Measurements from ENCODE around the gene FBXO48. TPM values are rescaled to one million over a fixed set of nuclear protein-coding genes. Genes with fewer than 3 reads are reported as not detected.

The FBXO48 gene
- total RNA-seq, 1 experiment from 2014 or later, result 1.7 TPM

DNA sequence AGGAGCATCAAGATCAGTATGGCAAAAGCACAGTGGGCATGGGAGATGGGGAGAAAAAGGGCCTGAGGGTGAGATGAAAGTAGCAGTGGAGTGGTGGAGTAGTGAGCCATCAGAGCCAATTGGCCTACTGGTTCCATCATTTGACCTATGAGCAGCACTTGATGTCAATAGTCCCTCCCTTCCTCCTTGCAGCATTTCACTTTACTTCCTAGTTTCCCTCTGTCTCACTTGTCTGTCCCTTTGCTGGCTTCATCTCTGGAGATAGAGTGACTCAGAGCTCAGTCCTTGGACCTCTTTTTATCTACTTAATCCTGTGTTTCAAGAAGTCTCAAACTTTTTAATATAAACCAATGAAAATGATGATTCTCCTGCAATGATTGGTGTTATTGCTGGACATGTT, 32.1 kb downstream of the FBXO48 start:
- TF ChIP-seq, protein P1, sequence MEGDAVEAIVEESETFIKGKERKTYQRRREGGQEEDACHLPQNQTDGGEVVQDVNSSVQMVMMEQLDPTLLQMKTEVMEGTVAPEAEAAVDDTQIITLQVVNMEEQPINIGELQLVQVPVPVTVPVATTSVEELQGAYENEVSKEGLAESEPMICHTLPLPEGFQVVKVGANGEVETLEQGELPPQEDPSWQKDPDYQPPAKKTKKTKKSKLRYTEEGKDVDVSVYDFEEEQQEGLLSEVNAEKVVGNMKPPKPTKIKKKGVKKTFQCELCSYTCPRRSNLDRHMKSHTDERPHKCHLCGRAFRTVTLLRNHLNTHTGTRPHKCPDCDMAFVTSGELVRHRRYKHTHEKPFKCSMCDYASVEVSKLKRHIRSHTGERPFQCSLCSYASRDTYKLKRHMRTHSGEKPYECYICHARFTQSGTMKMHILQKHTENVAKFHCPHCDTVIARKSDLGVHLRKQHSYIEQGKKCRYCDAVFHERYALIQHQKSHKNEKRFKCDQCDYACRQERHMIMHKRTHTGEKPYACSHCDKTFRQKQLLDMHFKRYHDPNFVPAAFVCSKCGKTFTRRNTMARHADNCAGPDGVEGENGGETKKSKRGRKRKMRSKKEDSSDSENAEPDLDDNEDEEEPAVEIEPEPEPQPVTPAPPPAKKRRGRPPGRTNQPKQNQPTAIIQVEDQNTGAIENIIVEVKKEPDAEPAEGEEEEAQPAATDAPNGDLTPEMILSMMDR (IDR thresholded peaks at IDR 0.05; ENCODE audit: unreplicated experiment), result no peak
- Mint-ChIP-seq H3K36me3 (ENCODE audit: insufficient read depth, unreplicated experiment) (no peaks in the 10 kb centered on the region), H3K9me3 (ENCODE audit: unreplicated experiment) (no peaks in the 10 kb centered on the region), H3K4me3 (ENCODE audit: unreplicated experiment) (no peak overlapping the region), H3K27me3 (ENCODE audit: insufficient read depth, unreplicated experiment) (no peaks in the 10 kb centered on the region), H3K27ac (ENCODE audit: low read depth, unreplicated experiment) (no peak overlapping the region), H3K4me1 (ENCODE audit: insufficient read depth, unreplicated experiment) (no peaks in the 10 kb centered on the region)
- DNase-seq (ENCODE audit: unreplicated experiment), result no peak
- intact Hi-C loops (cut with micrococcal nuclease), result no loop called here
- POLR2A ChIA-PET, result no interaction called here
- no TSS peak for BruUV-seq (replicated peaks)
- CTCF ChIA-PET, result no interaction called here

DNA sequence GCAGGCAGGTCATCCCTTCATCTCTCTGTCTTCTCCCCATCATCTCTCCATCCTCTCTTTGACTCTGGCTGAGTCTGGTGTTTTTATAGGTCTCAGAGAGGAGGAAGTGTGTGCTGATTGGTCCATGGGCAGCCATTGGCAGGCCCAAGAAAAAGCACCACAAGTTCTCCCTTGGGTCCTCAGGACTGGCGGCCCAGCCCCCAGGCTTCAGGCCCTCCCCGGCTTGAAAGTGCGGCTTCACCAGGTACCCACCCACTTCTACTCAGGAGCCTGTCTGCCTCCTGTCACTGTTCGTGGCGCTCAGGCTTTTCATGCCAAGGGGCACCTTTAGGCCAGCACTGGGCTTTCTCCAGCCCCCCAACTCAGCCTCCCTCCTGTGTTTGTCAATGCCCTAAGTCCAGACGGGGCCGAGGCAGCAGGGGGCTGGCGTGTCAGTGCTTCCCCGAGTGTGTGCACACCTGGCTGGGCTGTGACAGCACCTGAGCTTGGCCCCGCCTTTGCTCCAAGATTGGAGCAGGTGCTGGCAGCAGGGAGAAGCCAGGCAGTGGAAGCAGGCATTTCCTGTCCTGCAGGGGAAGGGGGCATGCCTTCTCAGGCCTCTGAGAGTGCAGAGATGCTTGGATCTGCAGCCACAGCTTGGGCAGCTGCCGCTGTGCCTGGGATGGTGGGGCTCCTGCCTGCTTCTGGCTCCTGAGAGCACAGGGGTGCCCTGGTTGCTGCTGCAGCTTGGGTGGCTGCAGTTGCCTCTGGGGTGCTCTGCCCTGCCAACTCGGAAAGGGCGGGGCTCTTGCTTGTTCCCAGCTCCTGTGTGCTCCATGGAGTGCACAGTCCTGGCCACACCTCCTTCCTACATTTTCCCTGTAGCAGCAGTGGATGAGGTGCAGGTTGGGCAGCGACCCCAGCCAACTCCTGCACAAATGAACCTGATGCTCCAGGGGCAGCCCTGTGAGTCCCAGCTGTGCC, 34.1 kb downstream of the FBXO48 start:
- Mint-ChIP-seq H3K4me3 (ENCODE audit: unreplicated experiment) (no peak overlapping the region), H3K27me3 (ENCODE audit: insufficient read depth, unreplicated experiment) (no peaks in the 10 kb centered on the region), H3K36me3 (ENCODE audit: insufficient read depth, unreplicated experiment) (no peaks in the 10 kb centered on the region), H3K4me1 (ENCODE audit: insufficient read depth, unreplicated experiment) (no peaks in the 10 kb centered on the region), H3K9me3 (ENCODE audit: unreplicated experiment) (no peaks in the 10 kb centered on the region), H3K27ac (ENCODE audit: low read depth, unreplicated experiment) (no peak overlapping the region)
- TF ChIP-seq, protein P1 (IDR thresholded peaks at IDR 0.05; ENCODE audit: unreplicated experiment), result no peak
- POLR2A ChIA-PET, result no interaction called here
- no peak for DNase-seq (ENCODE audit: unreplicated experiment)
- CTCF ChIA-PET, result interaction anchor here (0.6 to 3.2 kb wide), 3 partner anchors 8 to 106 kb away, joined by 3 to 24 read pairs (median 3); no protein-coding TSS in a partner anchor
- BruUV-seq (replicated peaks), result no TSS peak
- intact Hi-C loops (cut with micrococcal nuclease), result no loop called here

DNA sequence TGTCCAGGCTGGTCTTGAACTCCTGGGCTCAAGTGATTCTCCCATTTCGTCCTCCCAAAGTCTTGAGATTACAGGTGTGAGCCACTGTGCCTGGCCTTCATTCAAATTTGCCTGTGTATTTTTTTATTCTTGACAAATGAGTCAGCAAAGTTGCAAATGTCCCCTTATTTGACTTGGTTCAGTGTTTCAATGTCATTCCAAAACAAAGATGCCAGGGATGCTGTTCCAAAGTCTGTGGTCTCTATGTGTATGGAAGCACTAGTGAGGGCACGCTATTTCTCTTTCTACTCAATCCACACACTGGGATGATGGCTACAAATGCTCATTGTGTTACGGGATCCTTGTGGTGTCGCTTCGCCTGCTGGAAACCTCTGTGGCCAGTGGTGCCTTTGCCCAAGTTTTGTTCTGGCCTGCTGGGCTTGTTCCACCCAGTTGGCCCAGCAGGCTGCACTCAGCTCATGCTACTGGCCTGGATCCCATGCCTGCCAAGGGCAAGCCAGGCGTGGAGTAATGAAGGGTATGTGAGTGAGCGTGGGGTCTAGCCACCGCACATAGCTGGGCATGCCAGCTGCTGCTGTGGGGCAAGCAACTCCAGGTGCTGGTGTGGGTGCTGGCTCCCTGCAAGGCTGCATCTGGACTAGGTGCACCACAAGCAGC, 35.6 kb downstream of the FBXO48 start:
- Mint-ChIP-seq H3K36me3 (ENCODE audit: insufficient read depth, unreplicated experiment) (no peaks in the 10 kb centered on the region), H3K4me3 (ENCODE audit: unreplicated experiment) (no peak overlapping the region), H3K9me3 (ENCODE audit: unreplicated experiment) (no peaks in the 10 kb centered on the region), H3K4me1 (ENCODE audit: insufficient read depth, unreplicated experiment) (no peaks in the 10 kb centered on the region), H3K27me3 (ENCODE audit: insufficient read depth, unreplicated experiment) (no peaks in the 10 kb centered on the region), H3K27ac (ENCODE audit: low read depth, unreplicated experiment) (no peak overlapping the region)
- intact Hi-C loops (cut with micrococcal nuclease), result no loop called here
- no peak for DNase-seq (ENCODE audit: unreplicated experiment)
- BruUV-seq (replicated peaks), result no TSS peak
- TF ChIP-seq, protein P1 (IDR thresholded peaks at IDR 0.05; ENCODE audit: unreplicated experiment), result no peak
- POLR2A ChIA-PET, result no interaction called here
- CTCF ChIA-PET, result interaction anchor here (0.6 to 3.2 kb wide), 3 partner anchors 10 to 320 kb away, joined by 3 to 24 read pairs (median 5); no protein-coding TSS in a partner anchor

DNA sequence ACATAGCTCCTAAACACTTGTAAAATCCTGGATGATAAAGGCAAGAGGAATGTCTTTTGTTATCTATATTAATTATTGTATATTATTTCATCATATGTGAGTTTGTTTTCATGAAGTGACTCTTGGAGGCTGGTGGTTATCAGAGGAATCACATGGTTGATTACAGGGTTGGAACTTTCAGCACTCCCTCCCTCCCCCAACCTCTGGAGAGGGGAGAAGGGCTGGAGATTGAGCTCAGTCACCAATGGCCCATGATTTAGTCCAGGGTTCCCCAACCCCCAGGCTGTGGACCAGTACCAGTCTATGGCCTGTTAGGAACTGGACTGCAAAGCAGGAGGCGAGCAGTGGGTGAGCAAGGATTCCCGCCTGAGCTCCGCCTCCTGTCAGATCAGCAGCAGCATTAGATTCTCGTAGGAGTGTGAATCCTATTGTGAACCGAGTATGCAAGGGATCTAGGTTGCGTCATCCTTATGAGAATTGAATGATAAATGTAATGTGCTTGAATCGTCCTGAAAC, 37.7 kb downstream of the FBXO48 start:
- H3K27me3 Mint-ChIP-seq (ENCODE audit: insufficient read depth, unreplicated experiment), result no peaks in the 10 kb centered on the region
- DNase-seq (ENCODE audit: unreplicated experiment), result no peak
- no TSS peak for BruUV-seq (replicated peaks)
- intact Hi-C loops (cut with micrococcal nuclease), result no loop called here
- no peak overlapping the region for H3K4me3 Mint-ChIP-seq (ENCODE audit: unreplicated experiment)
- H3K27ac Mint-ChIP-seq (ENCODE audit: low read depth, unreplicated experiment), result no peak overlapping the region
- no peaks in the 10 kb centered on the region for H3K36me3 Mint-ChIP-seq (ENCODE audit: insufficient read depth, unreplicated experiment)
- ChIA-PET POLR2A (interaction anchor here (0.7 to 1.6 kb wide), 3 partner anchors 11 to 37 kb away, joined by 3 to 6 read pairs (median 3); partner anchors contain the start of gene FBXO48), CTCF (interaction anchor here (1.1 to 3.2 kb wide), 2 partner anchors 11 to 12 kb away, joined by 7 to 24 read pairs; no protein-coding TSS in a partner anchor)
- H3K9me3 Mint-ChIP-seq (ENCODE audit: unreplicated experiment), result no peaks in the 10 kb centered on the region
- no peaks in the 10 kb centered on the region for H3K4me1 Mint-ChIP-seq (ENCODE audit: insufficient read depth, unreplicated experiment)
- TF ChIP-seq, protein P1 (IDR thresholded peaks at IDR 0.05; ENCODE audit: unreplicated experiment), result no peak
